ENCODE measurements around the gene DEPDC4. TPM values are rescaled to one million over a fixed set of nuclear protein-coding genes. Genes with fewer than 3 reads are reported as not detected.

Gene DEPDC4
- total RNA-seq, 1 experiment from 2014 or later, result 4.9 TPM

DNA sequence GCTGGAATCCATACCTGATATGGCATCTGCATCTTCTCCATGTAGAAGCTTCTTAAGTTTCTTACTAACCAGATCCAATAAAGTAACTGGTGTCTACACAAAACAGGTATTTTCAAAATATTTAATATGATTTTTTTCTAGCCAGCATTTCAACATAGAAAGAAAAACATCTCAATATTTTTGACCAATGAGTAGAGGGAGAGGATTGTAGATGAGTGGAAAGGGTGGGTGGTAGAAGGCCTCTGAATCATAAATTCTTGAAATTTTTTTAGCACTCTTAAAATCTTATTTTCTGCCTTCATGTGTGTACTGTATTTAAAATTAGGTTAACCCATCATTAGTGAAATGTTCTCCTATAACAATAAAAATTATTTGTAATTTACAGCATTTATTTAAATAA, 18.0 kb downstream of the DEPDC4 start:
- no peaks in the 10 kb centered on the region for H3K36me3 ChIP-seq (ENCODE audit: control insufficient read depth, insufficient read depth, low read length)
- no peaks in the 10 kb centered on the region for H3K9me3 ChIP-seq
- BruUV-seq (replicated peaks), result no TSS peak
- H3K27me3 ChIP-seq (replicated peaks; ENCODE audit: control insufficient read depth, insufficient read depth, low read length), result no peaks in the 10 kb centered on the region
- Mint-ChIP-seq H3K4me1 (ENCODE audit: low read depth, unreplicated experiment) (no peaks in the 10 kb centered on the region), H3K27me3 (ENCODE audit: insufficient read depth, unreplicated experiment) (no peaks in the 10 kb centered on the region), H3K27ac (ENCODE audit: unreplicated experiment) (no peak overlapping the region), H3K9me3 (ENCODE audit: unreplicated experiment) (no peaks in the 10 kb centered on the region), H3K36me3 (ENCODE audit: insufficient read depth, unreplicated experiment) (no peaks in the 10 kb centered on the region), H3K4me3 (ENCODE audit: unreplicated experiment) (no peak overlapping the region)
- no peak for DNase-seq
- ChIA-PET CTCF (no interaction called here), POLR2A (no interaction called here)
- H3K4me1 ChIP-seq, result peaks cover 11% of the 10 kb centered on the region; the same call in 1 of the 2 replicates
- H3K4me3 ChIP-seq (ENCODE audit: low read depth, low read length), result no peak overlapping the region
- intact Hi-C loops (cut with micrococcal nuclease; ENCODE audit: unreplicated experiment), result no loop called here
- no peak for TF ChIP-seq CTCF (IDR thresholded peaks at IDR 0.05; ENCODE audit: insufficient read depth in 1 of 2, low read depth in 1 of 2, low read length in 1 of 2, severe bottlenecking in 1 of 2, unreplicated experiment in 1 of 2)

GRCh38 chr12:100247765-100248164, 19.1 kb downstream of the DEPDC4 start:
- H3K27me3 Mint-ChIP-seq (ENCODE audit: insufficient read depth, unreplicated experiment), result no peaks in the 10 kb centered on the region
- no peak overlapping the region for H3K27ac Mint-ChIP-seq (ENCODE audit: unreplicated experiment)
- H3K4me1 ChIP-seq, result peaks cover 11% of the 10 kb centered on the region; the same call in 1 of the 2 replicates
- no peaks in the 10 kb centered on the region for H3K9me3 Mint-ChIP-seq (ENCODE audit: unreplicated experiment)
- no TSS peak for BruUV-seq (replicated peaks)
- CTCF ChIA-PET, result no interaction called here
- DNase-seq, result no peak
- no peak overlapping the region for H3K4me3 Mint-ChIP-seq (ENCODE audit: unreplicated experiment)
- POLR2A ChIA-PET, result no interaction called here
- no peaks in the 10 kb centered on the region for H3K36me3 ChIP-seq (ENCODE audit: control insufficient read depth, insufficient read depth, low read length)
- no peak overlapping the region for H3K4me3 ChIP-seq (ENCODE audit: low read depth, low read length)
- no peaks in the 10 kb centered on the region for H3K36me3 Mint-ChIP-seq (ENCODE audit: insufficient read depth, unreplicated experiment)
- H3K4me1 Mint-ChIP-seq (ENCODE audit: low read depth, unreplicated experiment), result no peaks in the 10 kb centered on the region
- no peaks in the 10 kb centered on the region for H3K27me3 ChIP-seq (replicated peaks; ENCODE audit: control insufficient read depth, insufficient read depth, low read length)
- H3K9me3 ChIP-seq, result no peaks in the 10 kb centered on the region
- intact Hi-C loops (cut with micrococcal nuclease; ENCODE audit: unreplicated experiment), result no loop called here
- TF ChIP-seq CTCF (IDR thresholded peaks at IDR 0.05; ENCODE audit: insufficient read depth in 1 of 2, low read depth in 1 of 2, low read length in 1 of 2, severe bottlenecking in 1 of 2, unreplicated experiment in 1 of 2), result no peak

DNA sequence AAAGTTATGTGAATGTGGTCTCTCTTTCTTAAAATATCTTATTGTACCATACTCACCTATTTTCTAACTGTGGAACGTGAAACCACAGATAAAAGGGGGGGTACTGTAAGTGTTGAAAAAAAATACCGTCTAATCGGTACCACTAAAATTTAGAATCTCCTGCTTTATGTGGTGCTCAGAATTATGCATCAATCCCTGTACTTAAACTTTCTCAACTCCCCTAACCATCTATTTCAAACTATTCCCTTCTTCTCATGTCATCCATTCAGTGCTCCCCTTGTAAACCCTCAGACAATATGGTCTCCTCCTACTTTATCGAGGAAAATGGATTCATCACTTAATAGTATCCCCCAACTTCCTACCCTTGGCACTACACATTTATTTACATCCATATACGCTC, 23.7 kb downstream of the DEPDC4 start:
- no peak for DNase-seq
- Mint-ChIP-seq H3K9me3 (ENCODE audit: unreplicated experiment) (no peaks in the 10 kb centered on the region), H3K4me1 (ENCODE audit: low read depth, unreplicated experiment) (no peaks in the 10 kb centered on the region), H3K27me3 (ENCODE audit: insufficient read depth, unreplicated experiment) (no peaks in the 10 kb centered on the region), H3K4me3 (ENCODE audit: unreplicated experiment) (no peak overlapping the region), H3K36me3 (ENCODE audit: insufficient read depth, unreplicated experiment) (no peaks in the 10 kb centered on the region), H3K27ac (ENCODE audit: unreplicated experiment) (no peak overlapping the region)
- no peaks in the 10 kb centered on the region for H3K36me3 ChIP-seq (ENCODE audit: control insufficient read depth, insufficient read depth, low read length)
- ChIA-PET POLR2A (no interaction called here), CTCF (no interaction called here)
- H3K9me3 ChIP-seq, result no peaks in the 10 kb centered on the region
- no peaks in the 10 kb centered on the region for H3K27me3 ChIP-seq (replicated peaks; ENCODE audit: control insufficient read depth, insufficient read depth, low read length)
- no peaks in the 10 kb centered on the region for H3K4me1 ChIP-seq
- H3K4me3 ChIP-seq (ENCODE audit: low read depth, low read length), result no peak overlapping the region
- no peak for TF ChIP-seq CTCF (IDR thresholded peaks at IDR 0.05; ENCODE audit: insufficient read depth in 1 of 2, low read depth in 1 of 2, low read length in 1 of 2, severe bottlenecking in 1 of 2, unreplicated experiment in 1 of 2)
- intact Hi-C loops (cut with micrococcal nuclease; ENCODE audit: unreplicated experiment), result no loop called here
- BruUV-seq (replicated peaks), result no TSS peak

All from Caco-2 (cell line).